BE2C (cell line): ENCODE measurements around the gene APH1B.

Experiments used
- DNase-seq: peaks from one replicate; pipeline ENCODE4 v3.0.0-alpha.2; 2020
- H3K27me3 ChIP-seq: fragments of 250-450 bp; sonication (Bioruptor Pico); 2 replicates; pipeline ENCODE4 v1.5.1; 2020; ENCODE audit warnings: mild to moderate bottlenecking
- H3K36me3 ChIP-seq: fragments of 250-450 bp; sonication (Bioruptor Pico); 2 replicates; pipeline ENCODE4 v1.5.1; 2020; ENCODE audit warnings: mild to moderate bottlenecking
- H3K4me1 ChIP-seq: fragments of 250-450 bp; sonication (Bioruptor Pico); 2 replicates; pipeline ENCODE4 v1.5.1; 2020
- H3K4me3 ChIP-seq: 2 replicates; pipeline ENCODE4 v1.5.1; 2011; ENCODE audit warnings: low read depth, low read length
- H3K9me3 ChIP-seq: fragments of 250-450 bp; sonication (Bioruptor Pico); 2 replicates; pipeline ENCODE4 v1.5.1; 2020
- TF ChIP-seq, protein P1 (sequence below): IDR thresholded peaks from 2 replicates; pipeline ENCODE4 v1.5.1; 2012; ENCODE audit warnings: mild to moderate bottlenecking, low read depth, low read length

Gene APH1B

DNA sequence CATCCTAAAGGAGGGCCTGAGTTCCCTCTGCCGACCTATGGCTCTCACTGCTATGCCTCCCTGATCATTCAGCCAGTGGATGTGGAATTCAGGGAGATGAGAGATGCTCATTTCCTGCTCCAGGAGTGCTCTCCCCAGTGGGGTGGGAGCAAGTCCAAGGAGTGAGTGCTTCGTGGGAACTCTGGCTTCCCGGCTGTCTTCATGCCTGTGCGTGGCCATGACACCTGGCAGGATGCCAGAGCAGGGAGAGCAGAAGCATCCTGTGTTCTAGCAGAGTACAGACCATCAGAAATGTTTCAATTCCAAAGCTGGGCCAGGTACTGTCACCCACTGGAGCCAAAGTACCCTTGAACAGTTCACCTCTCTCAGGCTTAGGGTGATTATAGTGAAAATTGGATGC, 45.1 kb downstream of the APH1B start:
- H3K4me3 ChIP-seq, result no peak overlapping the region
- DNase-seq, result peak; percentile 78
- no peaks in the 10 kb centered on the region for H3K36me3 ChIP-seq
- H3K27me3 ChIP-seq, result no peaks in the 10 kb centered on the region
- TF ChIP-seq, protein P1, sequence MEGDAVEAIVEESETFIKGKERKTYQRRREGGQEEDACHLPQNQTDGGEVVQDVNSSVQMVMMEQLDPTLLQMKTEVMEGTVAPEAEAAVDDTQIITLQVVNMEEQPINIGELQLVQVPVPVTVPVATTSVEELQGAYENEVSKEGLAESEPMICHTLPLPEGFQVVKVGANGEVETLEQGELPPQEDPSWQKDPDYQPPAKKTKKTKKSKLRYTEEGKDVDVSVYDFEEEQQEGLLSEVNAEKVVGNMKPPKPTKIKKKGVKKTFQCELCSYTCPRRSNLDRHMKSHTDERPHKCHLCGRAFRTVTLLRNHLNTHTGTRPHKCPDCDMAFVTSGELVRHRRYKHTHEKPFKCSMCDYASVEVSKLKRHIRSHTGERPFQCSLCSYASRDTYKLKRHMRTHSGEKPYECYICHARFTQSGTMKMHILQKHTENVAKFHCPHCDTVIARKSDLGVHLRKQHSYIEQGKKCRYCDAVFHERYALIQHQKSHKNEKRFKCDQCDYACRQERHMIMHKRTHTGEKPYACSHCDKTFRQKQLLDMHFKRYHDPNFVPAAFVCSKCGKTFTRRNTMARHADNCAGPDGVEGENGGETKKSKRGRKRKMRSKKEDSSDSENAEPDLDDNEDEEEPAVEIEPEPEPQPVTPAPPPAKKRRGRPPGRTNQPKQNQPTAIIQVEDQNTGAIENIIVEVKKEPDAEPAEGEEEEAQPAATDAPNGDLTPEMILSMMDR, result no peak
- H3K9me3 ChIP-seq, result no peaks in the 10 kb centered on the region
- H3K4me1 ChIP-seq, result peaks cover 9% of the 10 kb centered on the region

DNA sequence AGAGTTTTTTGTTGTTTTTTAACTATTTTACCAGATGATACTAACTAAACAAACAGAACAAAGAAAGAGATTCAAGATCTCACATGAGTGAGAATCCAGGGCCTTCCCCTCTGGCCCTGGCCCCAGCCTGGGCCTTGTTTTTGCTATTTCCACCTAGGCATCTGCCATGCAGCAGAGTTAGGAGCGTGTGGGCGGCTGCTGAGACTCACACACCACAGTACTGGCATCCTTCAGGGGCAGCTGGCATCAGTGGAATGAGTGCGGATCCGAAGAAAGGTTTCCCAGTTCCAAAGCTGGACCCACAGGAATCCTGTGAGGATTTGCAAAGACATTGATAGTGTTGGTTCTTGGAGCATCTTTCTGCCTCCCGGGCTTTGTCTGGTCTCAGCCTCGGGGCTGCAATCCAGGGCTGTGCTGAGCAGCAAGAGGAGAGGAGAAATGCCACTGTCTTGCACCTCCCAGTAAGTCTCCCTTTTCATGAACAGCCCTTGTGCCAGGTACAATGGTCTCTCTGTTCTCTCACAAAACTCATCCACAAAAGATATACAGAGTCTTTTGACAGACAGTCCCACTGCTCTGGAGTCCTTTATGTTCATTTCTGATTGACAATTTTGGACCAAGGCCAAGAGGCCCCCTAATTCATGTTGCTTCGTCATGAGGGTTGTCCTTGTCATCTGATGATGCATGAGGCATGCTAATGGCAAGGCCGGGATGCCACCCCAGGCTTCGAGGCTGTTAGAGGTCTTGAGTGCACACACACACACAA, 46.6 kb downstream of the APH1B start:
- TF ChIP-seq, protein P1, result no peak
- no peak for DNase-seq
- no peaks in the 10 kb centered on the region for H3K36me3 ChIP-seq
- H3K9me3 ChIP-seq, result no peaks in the 10 kb centered on the region
- H3K4me3 ChIP-seq, result no peak overlapping the region
- H3K27me3 ChIP-seq, result no peaks in the 10 kb centered on the region
- H3K4me1 ChIP-seq, result peaks cover 9% of the 10 kb centered on the region

DNA sequence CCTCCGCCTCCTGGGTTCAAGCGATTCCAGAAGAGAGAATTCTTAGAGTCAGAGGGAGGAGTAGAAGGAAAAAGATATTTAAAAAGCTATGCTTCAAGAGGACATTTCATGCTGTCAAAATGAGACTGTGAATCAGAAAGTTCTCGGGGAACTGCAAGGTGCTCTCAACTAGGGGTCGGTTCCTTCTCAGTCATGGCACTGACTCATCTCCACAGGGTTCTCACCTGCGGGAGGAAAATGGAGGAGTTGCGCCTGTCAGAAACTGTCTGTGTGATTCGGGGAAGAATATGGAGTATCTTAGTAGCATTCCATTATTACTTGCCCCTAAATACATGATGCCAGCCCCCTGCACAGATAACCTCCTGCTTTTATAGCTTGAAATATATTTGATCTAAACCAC, 47.4 kb downstream of the APH1B start:
- H3K36me3 ChIP-seq, result no peaks in the 10 kb centered on the region
- H3K4me3 ChIP-seq, result no peak overlapping the region
- H3K4me1 ChIP-seq, result peaks cover 9% of the 10 kb centered on the region
- H3K9me3 ChIP-seq, result no peaks in the 10 kb centered on the region
- H3K27me3 ChIP-seq, result no peaks in the 10 kb centered on the region
- TF ChIP-seq, protein P1, result no peak
- DNase-seq, result no peak

DNA sequence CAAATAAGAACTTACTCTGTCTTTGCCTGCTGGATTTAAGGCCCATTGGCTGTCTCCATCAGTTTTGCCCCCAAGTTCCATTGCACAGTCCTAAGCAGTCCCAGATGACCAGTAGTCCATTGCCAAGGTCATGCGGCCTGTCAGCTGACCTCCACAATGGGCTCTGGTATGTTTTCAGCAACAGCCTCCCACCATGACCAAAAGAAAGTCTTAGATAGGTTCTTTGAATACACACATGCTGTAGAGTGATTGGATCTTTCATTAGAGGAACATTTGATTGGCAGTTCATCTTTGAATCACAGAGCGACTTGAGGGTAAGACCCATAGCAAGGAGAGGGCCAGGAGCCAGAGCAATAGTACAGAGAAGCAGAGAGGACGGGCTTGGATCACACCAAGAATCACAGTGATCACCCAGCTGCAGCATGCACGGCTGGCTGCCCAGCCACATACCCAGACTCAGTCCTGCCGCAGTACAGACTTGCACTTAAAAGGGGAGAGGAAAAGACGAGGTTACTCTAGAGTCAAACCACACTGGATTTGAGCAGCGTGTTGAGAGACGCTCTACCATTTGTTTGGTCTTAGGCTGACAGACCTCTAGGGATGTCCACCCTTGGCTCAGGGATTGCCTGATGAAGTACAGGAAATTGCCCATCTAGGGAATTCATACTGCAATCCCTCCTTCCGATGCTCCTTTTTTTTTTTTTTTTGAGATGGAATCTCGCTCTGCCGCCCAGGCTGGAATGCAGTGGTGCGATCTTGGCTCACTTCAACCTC, 50.4 kb downstream of the APH1B start:
- Histone ChIP-seq H3K4me1 (peaks cover 4% of the 10 kb centered on the region), H3K9me3 (no peaks in the 10 kb centered on the region), H3K4me3 (no peak overlapping the region), H3K27me3 (no peaks in the 10 kb centered on the region), H3K36me3 (no peaks in the 10 kb centered on the region)
- TF ChIP-seq, protein P1, result no peak
- DNase-seq, result no peak

DNA sequence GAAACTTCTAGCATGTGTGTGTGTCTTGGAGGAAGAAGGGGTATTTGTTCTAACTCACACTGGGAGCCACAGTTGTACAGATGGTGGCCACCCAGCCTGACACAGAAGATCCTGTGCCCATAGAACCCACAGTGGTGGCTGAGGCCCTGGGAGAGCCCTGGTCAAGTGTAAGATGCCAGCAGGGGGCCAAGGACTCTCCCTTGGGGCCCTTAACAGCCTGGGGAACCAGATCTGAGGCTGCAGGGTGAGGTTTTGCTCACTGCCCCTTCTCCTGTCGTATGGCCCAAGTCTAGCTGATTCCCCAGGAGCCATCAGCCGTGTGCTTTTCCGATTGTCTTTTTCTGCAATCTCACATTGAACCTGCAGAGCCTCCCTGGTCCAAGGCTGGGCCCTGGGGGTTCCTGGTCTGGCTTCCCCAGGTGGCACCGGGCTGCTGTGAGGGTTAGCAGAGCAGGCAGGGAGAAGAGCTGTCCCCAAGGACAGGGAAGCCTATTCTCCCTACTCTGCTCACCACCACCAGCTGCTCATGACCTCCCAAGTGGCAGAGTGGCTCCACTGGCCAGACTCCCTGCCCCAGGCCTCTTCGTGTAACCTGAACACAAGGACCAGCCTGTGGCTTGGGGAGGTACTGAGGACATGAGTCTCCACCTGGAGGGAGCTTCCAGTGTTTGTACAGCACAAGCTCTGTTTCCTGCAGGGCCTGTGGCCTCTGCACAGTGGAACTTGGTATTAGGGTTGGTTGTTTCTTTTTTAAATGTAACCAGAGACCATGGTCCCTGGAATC, 52.4 kb downstream of the APH1B start:
- Histone ChIP-seq H3K4me3 (no peak overlapping the region), H3K9me3 (no peaks in the 10 kb centered on the region), H3K36me3 (no peaks in the 10 kb centered on the region), H3K4me1 (peaks cover 4% of the 10 kb centered on the region), H3K27me3 (no peaks in the 10 kb centered on the region)
- TF ChIP-seq, protein P1, result no peak
- no peak for DNase-seq
